ENCODE data around the gene MAP3K21. TPM values are rescaled to one million over a fixed set of nuclear protein-coding genes. Genes with fewer than 3 reads are reported as not detected.

Gene MAP3K21
- polyA plus RNA-seq, 3 donors = 0.38 to 2.7 (median 0.59) TPM

DNA sequence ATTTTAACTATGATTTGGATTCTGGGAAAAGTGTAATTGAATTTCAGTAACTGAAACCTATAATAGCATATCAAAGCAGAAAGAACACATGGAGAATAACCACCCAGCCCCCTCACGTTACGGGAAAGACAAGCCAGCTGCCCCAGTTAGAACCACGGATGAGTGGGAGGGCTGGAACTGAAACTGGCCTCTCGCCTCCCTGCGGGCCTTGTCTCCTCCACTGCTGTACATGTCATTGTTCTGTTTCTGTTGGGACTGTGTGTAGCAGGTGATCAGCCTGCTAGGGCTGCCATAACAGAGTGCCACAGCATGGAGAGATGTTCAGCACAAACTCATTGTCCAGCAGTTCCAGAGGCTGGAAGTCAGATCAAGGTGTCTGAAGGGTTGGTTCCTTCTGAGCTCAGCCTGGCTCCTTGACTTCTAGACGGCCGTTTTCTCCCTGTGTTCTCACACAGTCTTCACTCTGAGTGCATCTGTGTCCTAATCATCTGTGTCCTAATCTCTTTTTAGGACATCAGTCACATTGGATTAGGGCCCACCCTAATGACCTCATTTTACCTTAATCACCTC, 52.4 kb downstream of the MAP3K21 start:
- no peaks in the 10 kb centered on the region for H3K27me3 Mint-ChIP-seq (ENCODE audit: low read depth in 3 of 3)
- DNase-seq = no peak
- H3K36me3 Mint-ChIP-seq = peaks cover 23 to 33% of the 10 kb centered on the region in 2 donors
- intact Hi-C loops (cut with micrococcal nuclease) = no loop called here
- H3K4me3 Mint-ChIP-seq = no peak overlapping the region
- H3K9ac ChIP-seq (ENCODE audit: insufficient read depth, low read length, poor library complexity, severe bottlenecking) = no peak overlapping the region
- peaks cover 8 to 11% of the 10 kb centered on the region in 2 donors for H3K9me3 ChIP-seq (replicated peaks in 1 of 2; ENCODE audit: control insufficient read depth in 1 of 2, insufficient read depth in 1 of 2, low read length in 2 of 2)
- no peak overlapping the region for H3K4me3 ChIP-seq (replicated peaks in 1 of 3; ENCODE audit: low read depth in 2 of 3, low read length in 3 of 3)
- TF ChIP-seq, protein P1, sequence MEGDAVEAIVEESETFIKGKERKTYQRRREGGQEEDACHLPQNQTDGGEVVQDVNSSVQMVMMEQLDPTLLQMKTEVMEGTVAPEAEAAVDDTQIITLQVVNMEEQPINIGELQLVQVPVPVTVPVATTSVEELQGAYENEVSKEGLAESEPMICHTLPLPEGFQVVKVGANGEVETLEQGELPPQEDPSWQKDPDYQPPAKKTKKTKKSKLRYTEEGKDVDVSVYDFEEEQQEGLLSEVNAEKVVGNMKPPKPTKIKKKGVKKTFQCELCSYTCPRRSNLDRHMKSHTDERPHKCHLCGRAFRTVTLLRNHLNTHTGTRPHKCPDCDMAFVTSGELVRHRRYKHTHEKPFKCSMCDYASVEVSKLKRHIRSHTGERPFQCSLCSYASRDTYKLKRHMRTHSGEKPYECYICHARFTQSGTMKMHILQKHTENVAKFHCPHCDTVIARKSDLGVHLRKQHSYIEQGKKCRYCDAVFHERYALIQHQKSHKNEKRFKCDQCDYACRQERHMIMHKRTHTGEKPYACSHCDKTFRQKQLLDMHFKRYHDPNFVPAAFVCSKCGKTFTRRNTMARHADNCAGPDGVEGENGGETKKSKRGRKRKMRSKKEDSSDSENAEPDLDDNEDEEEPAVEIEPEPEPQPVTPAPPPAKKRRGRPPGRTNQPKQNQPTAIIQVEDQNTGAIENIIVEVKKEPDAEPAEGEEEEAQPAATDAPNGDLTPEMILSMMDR (IDR thresholded peaks at IDR 0.05) = no peak
- H3K79me2 ChIP-seq (ENCODE audit: insufficient read depth, low read length) = no peaks in the 10 kb centered on the region
- H3K4me1 Mint-ChIP-seq = no peaks in the 10 kb centered on the region
- 80% methylated on average over 5 of the region's 7 CpGs for WGBS (ENCODE audit: insufficient coverage)
- peaks cover 5 to 10% (median 7%) of the 10 kb centered on the region in 7 donors for H3K9me3 Mint-ChIP-seq
- peaks cover 6 to 36% of the 10 kb centered on the region in 2 donors for H3K36me3 ChIP-seq (replicated peaks in 1 of 2; ENCODE audit: control insufficient read depth in 1 of 2, insufficient read depth in 2 of 2, low read length in 2 of 2)
- H3K27me3 ChIP-seq (ENCODE audit: control insufficient read depth in 2 of 2, insufficient read depth in 2 of 2, low read length in 2 of 2) = no peaks in the 10 kb centered on the region
- H3K27ac ChIP-seq (ENCODE audit: low read depth in 1 of 2, low read length in 2 of 2) = no peak overlapping the region
- H3K27ac Mint-ChIP-seq = no peak overlapping the region
- no peak overlapping the region for H3K4me2 ChIP-seq (replicated peaks; ENCODE audit: extremely low read depth, low read length, poor library complexity, severe bottlenecking)
- no peaks in the 10 kb centered on the region for H3K4me1 ChIP-seq (ENCODE audit: control insufficient read depth in 1 of 2, insufficient read depth in 2 of 2, low read length in 2 of 2)
- no peak overlapping the region for H2AFZ ChIP-seq (ENCODE audit: insufficient read depth, low read depth, low read length, poor library complexity, severe bottlenecking)
- no peaks in the 10 kb centered on the region for H4K20me1 ChIP-seq (ENCODE audit: insufficient read depth, low read length)

DNA sequence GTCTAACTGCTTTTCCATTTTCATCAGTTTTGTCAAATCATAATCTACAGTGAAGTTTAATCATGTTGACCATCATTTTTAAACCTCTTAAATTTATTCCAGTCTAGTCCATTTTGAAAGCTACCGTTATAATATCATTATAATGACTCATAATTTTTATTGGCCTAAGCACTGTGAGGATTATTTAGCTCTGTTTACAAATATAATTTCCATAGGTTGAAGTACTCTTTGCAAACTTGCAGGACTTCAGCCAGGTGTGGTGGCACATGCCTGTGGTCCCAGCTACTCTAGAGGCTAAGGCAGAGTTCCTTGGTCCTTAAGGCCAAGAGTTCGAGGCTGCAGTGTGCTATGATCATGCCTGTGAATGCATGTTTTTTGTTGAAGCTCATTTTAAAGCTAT, 54.3 kb downstream of the MAP3K21 start:
- peaks cover 20 to 30% of the 10 kb centered on the region in 2 donors for H3K36me3 Mint-ChIP-seq
- no peak overlapping the region for H3K4me3 Mint-ChIP-seq
- intact Hi-C loops (cut with micrococcal nuclease) = no loop called here
- Histone ChIP-seq H4K20me1 (ENCODE audit: insufficient read depth, low read length) (no peaks in the 10 kb centered on the region), H2AFZ (ENCODE audit: insufficient read depth, low read depth, low read length, poor library complexity, severe bottlenecking) (no peak overlapping the region), H3K4me1 (ENCODE audit: control insufficient read depth in 1 of 2, insufficient read depth in 2 of 2, low read length in 2 of 2) (no peaks in the 10 kb centered on the region), H3K36me3 (replicated peaks in 1 of 2; ENCODE audit: control insufficient read depth in 1 of 2, insufficient read depth in 2 of 2, low read length in 2 of 2) (peaks cover 6 to 36% of the 10 kb centered on the region in 2 donors), H3K9me3 (replicated peaks in 1 of 2; ENCODE audit: control insufficient read depth in 1 of 2, insufficient read depth in 1 of 2, low read length in 2 of 2) (peaks cover 8 to 11% of the 10 kb centered on the region in 2 donors), H3K9ac (ENCODE audit: insufficient read depth, low read length, poor library complexity, severe bottlenecking) (no peak overlapping the region), H3K79me2 (ENCODE audit: insufficient read depth, low read length) (no peaks in the 10 kb centered on the region), H3K27me3 (ENCODE audit: control insufficient read depth in 2 of 2, insufficient read depth in 2 of 2, low read length in 2 of 2) (no peaks in the 10 kb centered on the region), H3K4me3 (replicated peaks in 1 of 3; ENCODE audit: low read depth in 2 of 3, low read length in 3 of 3) (no peak overlapping the region), H3K4me2 (replicated peaks; ENCODE audit: extremely low read depth, low read length, poor library complexity, severe bottlenecking) (no peak overlapping the region), H3K27ac (ENCODE audit: low read depth in 1 of 2, low read length in 2 of 2) (no peak overlapping the region)
- H3K4me1 Mint-ChIP-seq = no peaks in the 10 kb centered on the region
- H3K9me3 Mint-ChIP-seq = peaks cover 5 to 10% (median 7%) of the 10 kb centered on the region in 7 donors
- no CpG with 5 or more reads among the region's 2 CpGs for WGBS (ENCODE audit: insufficient coverage)
- H3K27me3 Mint-ChIP-seq (ENCODE audit: low read depth in 3 of 3) = no peaks in the 10 kb centered on the region
- no peak for DNase-seq
- no peak overlapping the region for H3K27ac Mint-ChIP-seq
- TF ChIP-seq, protein P1 (IDR thresholded peaks at IDR 0.05) = no peak

All from CD14-positive monocyte (primary cell).